H9 (cell line): ENCODE results near the gene USH2A. TPM values are rescaled to one million over a fixed set of nuclear protein-coding genes. Genes with fewer than 3 reads are reported as not detected.

Experiments
- DNase-seq: peaks from one replicate; pipeline ENCODE4 v3.0.0-alpha.2; 2017
- H2AFZ ChIP-seq: one replicate; pipeline ENCODE4 v1.6.1; 2013; ENCODE audit warnings: mild to moderate bottlenecking, low read length, control low read depth, moderate library complexity
- H2AK5ac ChIP-seq: 2 replicates; pipeline ENCODE4 v1.6.1; 2013; ENCODE audit warnings: low read length, control low read depth, mixed read lengths; ENCODE audit not compliant: insufficient read length
- H2BK120ac ChIP-seq: one replicate; pipeline ENCODE4 v1.6.1; 2013; ENCODE audit warnings: low read depth, mild to moderate bottlenecking, low read length, control low read depth, inconsistent platforms; ENCODE audit not compliant: poor library complexity, severe bottlenecking
- H2BK12ac ChIP-seq: 2 replicates; pipeline ENCODE4 v1.6.1; 2013; ENCODE audit warnings: low read length, control low read depth, mixed read lengths, low read depth; ENCODE audit not compliant: insufficient read length
- H2BK15ac ChIP-seq: 2 replicates; pipeline ENCODE4 v1.6.1; 2013; ENCODE audit warnings: low read depth, low read length, control low read depth
- H2BK20ac ChIP-seq: one replicate; pipeline ENCODE4 v1.6.1; 2013; ENCODE audit warnings: low read depth, mild to moderate bottlenecking, low read length, control low read depth, inconsistent platforms; ENCODE audit not compliant: poor library complexity, severe bottlenecking
- H2BK5ac ChIP-seq: 2 replicates; pipeline ENCODE4 v1.6.1; 2013; ENCODE audit warnings: low read length, control low read depth, mixed read lengths; ENCODE audit not compliant: insufficient read length
- H3K14ac ChIP-seq: 2 replicates; pipeline ENCODE4 v1.6.1; 2013; ENCODE audit warnings: low read length, control low read depth; ENCODE audit not compliant: insufficient read depth
- H3K18ac ChIP-seq: 2 replicates; pipeline ENCODE4 v1.6.1; 2013; ENCODE audit warnings: low read depth, mild to moderate bottlenecking, mixed read lengths, low read length, control low read depth; ENCODE audit not compliant: insufficient read length
- H3K23ac ChIP-seq: 2 replicates; pipeline ENCODE4 v1.6.1; 2013; ENCODE audit warnings: low read length, control low read depth, mixed read lengths, low read depth; ENCODE audit not compliant: insufficient read length
- H3K23me2 ChIP-seq: 2 replicates; pipeline ENCODE4 v1.6.1; 2013; ENCODE audit warnings: low read depth, mild to moderate bottlenecking, mixed read lengths, low read length, control low read depth; ENCODE audit not compliant: insufficient read length, poor library complexity, severe bottlenecking
- H3K27ac ChIP-seq: 2 replicates; pipeline ENCODE4 v1.5.1; 2013; ENCODE audit warnings: low read length, control low read depth, mixed read lengths, low read depth; ENCODE audit not compliant: insufficient read length
- H3K27me3 ChIP-seq: 2 replicates; pipeline ENCODE4 v1.6.1; 2013; ENCODE audit warnings: low read length, control low read depth, inconsistent platforms; ENCODE audit not compliant: insufficient read depth
- H3K4ac ChIP-seq: 2 replicates; pipeline ENCODE4 v1.6.1; 2013; ENCODE audit warnings: low read depth, mild to moderate bottlenecking, control low read depth, inconsistent platforms, low read length, moderate library complexity
- H3K4me1 ChIP-seq: 2 replicates; pipeline ENCODE4 v1.6.1; 2013; ENCODE audit warnings: low read length, control low read depth, inconsistent platforms; ENCODE audit not compliant: insufficient read depth
- H3K4me2 ChIP-seq: 2 replicates; pipeline ENCODE4 v1.6.1; 2013; ENCODE audit warnings: low read length, control low read depth, mixed read lengths; ENCODE audit not compliant: insufficient read length, insufficient read depth
- H3K56ac ChIP-seq: 2 replicates; pipeline ENCODE4 v1.6.1; 2013; ENCODE audit warnings: low read depth, mild to moderate bottlenecking, mixed read lengths, low read length, control low read depth; ENCODE audit not compliant: insufficient read length
- H3K79me1 ChIP-seq: 2 replicates; pipeline ENCODE4 v1.6.1; 2013; ENCODE audit warnings: low read depth, mild to moderate bottlenecking, moderate library complexity, low read length, control low read depth, inconsistent platforms; ENCODE audit not compliant: insufficient read depth, poor library complexity, severe bottlenecking
- H3K79me2 ChIP-seq: 2 replicates; pipeline ENCODE4 v1.6.1; 2013; ENCODE audit warnings: low read length, control low read depth, inconsistent platforms; ENCODE audit not compliant: insufficient read depth
- H3K9ac ChIP-seq: 2 replicates; pipeline ENCODE4 v1.6.1; 2013; ENCODE audit warnings: low read length, control low read depth, mixed read lengths; ENCODE audit not compliant: insufficient read length; ENCODE audit errors: extremely low read depth
- H3K9me3 ChIP-seq: one replicate; pipeline ENCODE4 v1.6.1; 2013; ENCODE audit warnings: low read depth, low read length, inconsistent platforms; ENCODE audit not compliant: control insufficient read depth
- H3T11ph ChIP-seq: one replicate; pipeline ENCODE4 v1.6.1; 2013; ENCODE audit warnings: mild to moderate bottlenecking, low read length, control low read depth, inconsistent platforms
- H4K20me1 ChIP-seq: one replicate; pipeline ENCODE4 v1.6.1; 2013; ENCODE audit not compliant: control insufficient read depth, insufficient read length, insufficient read depth
- H4K5ac ChIP-seq: 2 replicates; pipeline ENCODE4 v1.6.1; 2013; ENCODE audit warnings: low read depth, mild to moderate bottlenecking, mixed read lengths, low read length, control low read depth; ENCODE audit not compliant: insufficient read length
- H4K8ac ChIP-seq: replicated peaks from 2 replicates; pipeline ENCODE4 v1.6.1; 2013; ENCODE audit warnings: low read length, control low read depth, mixed read lengths, low read depth; ENCODE audit not compliant: insufficient read length
- H4K91ac ChIP-seq: 2 replicates; pipeline ENCODE4 v1.6.1; 2013; ENCODE audit warnings: low read depth, mild to moderate bottlenecking, moderate library complexity, mixed read lengths, low read length, control low read depth; ENCODE audit not compliant: insufficient read length
- H3K27ac Mint-ChIP-seq, 3 experiments: 2 replicates in 2 of 3; 3 replicates in 1 of 3; pipeline ENCODE4 v1.8.0; 2020 to 2021; ENCODE audit warnings: mixed read lengths in 3 of 3, mild to moderate bottlenecking in 1 of 3, moderate library complexity in 1 of 3
- H3K27me3 Mint-ChIP-seq: 2 replicates; pipeline ENCODE4 v1.8.0; 2021; ENCODE audit warnings: low read depth, mild to moderate bottlenecking, moderate library complexity, mixed read lengths
- H3K36me3 Mint-ChIP-seq, 3 experiments: 2 replicates in 2 of 3; 3 replicates in 1 of 3; pipeline ENCODE4 v1.8.0; 2020 to 2021; ENCODE audit warnings: low read depth in 3 of 3, mixed read lengths in 3 of 3; ENCODE audit not compliant: insufficient read depth in 1 of 3
- H3K4me1 Mint-ChIP-seq, 2 experiments: 2 replicates each; pipeline ENCODE4 v1.8.0; 2020; ENCODE audit warnings: mixed read lengths in 2 of 2
- H3K4me3 Mint-ChIP-seq, 2 experiments: 2 replicates in 1 of 2; 3 replicates in 1 of 2; pipeline ENCODE4 v1.8.0; 2020 to 2021; ENCODE audit warnings: mild to moderate bottlenecking in 2 of 2, mixed read lengths in 2 of 2, moderate library complexity in 1 of 2
- H3K9me3 Mint-ChIP-seq, 2 experiments: 2 replicates in 1 of 2; 3 replicates in 1 of 2; pipeline ENCODE4 v1.8.0; 2020; ENCODE audit warnings: mild to moderate bottlenecking in 2 of 2, mixed read lengths in 2 of 2, moderate library complexity in 1 of 2
- WGBS: extraction: QIAGEN DNeasy Blood & Tissue Kit; methylation state at CpG from one replicate; pipeline ENCODE4 v1.1.7; 2013; ENCODE audit warnings: missing lambda C conversion rate, low lambda C conversion rate, mixed read lengths; ENCODE audit not compliant: insufficient read length; ENCODE audit errors: extremely low coverage; 5-methylcytosine and 5-hydroxymethylcytosine counted together
- total RNA-seq: library from RNA; stranded (reverse); gene quantifications from 2 replicates; pipeline ENCODE4 v1.2.1, GENCODE V29; 2021
- TF ChIP-seq, protein P1 (sequence below): fragments of 200-600 bp; sonication (generic); conservative IDR thresholded peaks from 3 replicates; pipeline ENCODE4 v1.8.0; 2021; ENCODE audit warnings: antibody characterized with exemption, mild to moderate bottlenecking

USH2A gene
- total RNA-seq, 1 experiment from 2014 or later = 0.11 TPM

DNA sequence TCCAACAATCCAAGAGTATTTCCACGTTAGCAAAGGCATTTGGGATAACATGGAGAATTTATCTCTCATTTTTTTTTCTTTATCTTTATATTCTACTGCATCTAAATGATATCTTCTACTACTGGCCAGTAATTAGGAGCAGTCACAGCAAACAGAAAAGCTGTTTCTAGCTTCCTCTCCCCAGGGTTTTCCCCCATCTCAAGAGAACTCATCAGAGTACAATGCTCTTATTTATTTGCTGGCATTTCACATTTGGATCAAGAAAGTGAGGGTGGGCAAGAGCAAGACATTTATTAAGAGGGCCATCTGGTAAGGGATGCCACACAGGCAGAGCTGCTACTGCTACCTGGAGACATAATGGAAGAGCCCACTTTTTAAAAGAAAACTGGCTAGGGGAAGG, 368.2 kb downstream of the USH2A start:
- no CpG with 5 or more reads among the region's 1 CpG for WGBS
- H3K27ac ChIP-seq = no peak overlapping the region
- Mint-ChIP-seq H3K9me3 (no peaks in the 10 kb centered on the region), H3K27ac (peak overlapping the region in 1 of 3 experiments; percentile 76; a peak in 1 of 7 replicates), H3K4me3 (no peak overlapping the region), H3K27me3 (no peaks in the 10 kb centered on the region), H3K4me1 (peaks cover 7 to 17% of the 10 kb centered on the region in 2 experiments; a peak in 3 of 4 replicates), H3K36me3 (no peaks in the 10 kb centered on the region)
- no peak overlapping the region for H3K4ac ChIP-seq
- H3K79me1 ChIP-seq = no peaks in the 10 kb centered on the region
- no peaks in the 10 kb centered on the region for H3K9me3 ChIP-seq
- no peaks in the 10 kb centered on the region for H3K27me3 ChIP-seq
- no peak overlapping the region for H4K91ac ChIP-seq
- no peak overlapping the region for H4K5ac ChIP-seq
- H3K14ac ChIP-seq = no peak overlapping the region
- H3K18ac ChIP-seq = no peak overlapping the region
- no peak overlapping the region for H2BK5ac ChIP-seq
- H3K79me2 ChIP-seq = no peaks in the 10 kb centered on the region
- no peaks in the 10 kb centered on the region for H3K23me2 ChIP-seq
- H4K8ac ChIP-seq = no peak overlapping the region
- TF ChIP-seq, protein P1, sequence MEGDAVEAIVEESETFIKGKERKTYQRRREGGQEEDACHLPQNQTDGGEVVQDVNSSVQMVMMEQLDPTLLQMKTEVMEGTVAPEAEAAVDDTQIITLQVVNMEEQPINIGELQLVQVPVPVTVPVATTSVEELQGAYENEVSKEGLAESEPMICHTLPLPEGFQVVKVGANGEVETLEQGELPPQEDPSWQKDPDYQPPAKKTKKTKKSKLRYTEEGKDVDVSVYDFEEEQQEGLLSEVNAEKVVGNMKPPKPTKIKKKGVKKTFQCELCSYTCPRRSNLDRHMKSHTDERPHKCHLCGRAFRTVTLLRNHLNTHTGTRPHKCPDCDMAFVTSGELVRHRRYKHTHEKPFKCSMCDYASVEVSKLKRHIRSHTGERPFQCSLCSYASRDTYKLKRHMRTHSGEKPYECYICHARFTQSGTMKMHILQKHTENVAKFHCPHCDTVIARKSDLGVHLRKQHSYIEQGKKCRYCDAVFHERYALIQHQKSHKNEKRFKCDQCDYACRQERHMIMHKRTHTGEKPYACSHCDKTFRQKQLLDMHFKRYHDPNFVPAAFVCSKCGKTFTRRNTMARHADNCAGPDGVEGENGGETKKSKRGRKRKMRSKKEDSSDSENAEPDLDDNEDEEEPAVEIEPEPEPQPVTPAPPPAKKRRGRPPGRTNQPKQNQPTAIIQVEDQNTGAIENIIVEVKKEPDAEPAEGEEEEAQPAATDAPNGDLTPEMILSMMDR = no peak
- no peak overlapping the region for H2BK15ac ChIP-seq
- no peak overlapping the region for H2AK5ac ChIP-seq
- no peak for DNase-seq
- H3K4me1 ChIP-seq = no peaks in the 10 kb centered on the region
- no peak overlapping the region for H2AFZ ChIP-seq
- no peak overlapping the region for H3K4me2 ChIP-seq
- H3K23ac ChIP-seq = no peak overlapping the region
- H3K56ac ChIP-seq = no peak overlapping the region
- H3K9ac ChIP-seq = no peak overlapping the region
- H2BK12ac ChIP-seq = no peak overlapping the region
- no peak overlapping the region for H3T11ph ChIP-seq
- H2BK120ac ChIP-seq = no peak overlapping the region
- no peak overlapping the region for H2BK20ac ChIP-seq
- H4K20me1 ChIP-seq = no peaks in the 10 kb centered on the region
